Naive thymus-derived CD4-positive, alpha-beta T cell (primary cell): ENCODE results near the gene RSPO3. TPM values are rescaled to one million over a fixed set of nuclear protein-coding genes. Genes with fewer than 3 reads are reported as not detected.
"Not testable (repeated sequence)": the region's sequence is repeated elsewhere in the genome, so short reads cannot be mapped to it uniquely, and the experiment has no call there.

Experiments
- ATAC-seq: fragments of 150-1000 bp; cut with Tn5 transposase; 2 replicates; pipeline ENCODE4 v1.10.0; 2021; ENCODE audit warnings: mild to moderate bottlenecking, moderate library complexity
- CTCF ChIA-PET: fragments of 350-600 bp; sonication (Branson Sonifier 250); formaldehyde crosslinking; loops from one replicate; lab custom pipeline; 2021; ENCODE audit warnings: antibody characterized with exemption; lab: Charles Lee
- POLR2A ChIA-PET: fragments of 350-600 bp; sonication (Branson Sonifier 250); formaldehyde crosslinking; loops from one replicate; lab custom pipeline; 2021; ENCODE audit warnings: antibody characterized with exemption, inconsistent platforms; lab: Charles Lee
- DNase-seq, 9 donors: peaks; one replicate each; pipeline versions ENCODE4 v3.0.0 to v3.0.0-alpha.2; 2020 to 2022; ENCODE audit warnings: mixed read lengths in 1 of 9
- H3K27ac ChIP-seq: one replicate; pipeline ENCODE4 v1.7.0; 2013; ENCODE audit warnings: mild to moderate bottlenecking, low read depth, low read length, moderate library complexity
- H3K27me3 ChIP-seq, 2 donors: one replicate each; pipeline ENCODE4 v1.7.0; 2013; ENCODE audit warnings: low read length in 2 of 2, mild to moderate bottlenecking in 2 of 2, moderate library complexity in 2 of 2; ENCODE audit not compliant: control insufficient read depth in 2 of 2, insufficient read depth in 2 of 2
- H3K36me3 ChIP-seq, 3 experiments: 1 replicate in 2 of 3; 2 replicates in 1 of 3; pipeline ENCODE4 v1.7.0; 2013; ENCODE audit warnings: low read length in 3 of 3, mild to moderate bottlenecking in 3 of 3, moderate library complexity in 1 of 3; ENCODE audit not compliant: insufficient read depth in 3 of 3, control insufficient read depth in 2 of 3
- H3K4me1 ChIP-seq, 2 donors: one replicate each; pipeline ENCODE4 v1.7.0; 2013; ENCODE audit warnings: low read length in 2 of 2, mild to moderate bottlenecking in 2 of 2, moderate library complexity in 1 of 2; ENCODE audit not compliant: control insufficient read depth in 2 of 2, insufficient read depth in 2 of 2
- H3K4me3 ChIP-seq: 2 replicates; pipeline ENCODE4 v1.7.0; 2013; ENCODE audit warnings: mild to moderate bottlenecking, low read length
- H3K9me3 ChIP-seq, 3 experiments: 1 replicate in 2 of 3; 2 replicates in 1 of 3; pipeline ENCODE4 v1.7.0; 2013; ENCODE audit warnings: low read length in 3 of 3; ENCODE audit not compliant: control insufficient read depth in 2 of 3
- H3K27ac Mint-ChIP-seq, 9 donors: one replicate each; pipeline ENCODE4 v1.8.0; 2020 to 2022; ENCODE audit warnings: mixed read lengths in 9 of 9, mild to moderate bottlenecking in 8 of 9, moderate library complexity in 5 of 9, inconsistent platforms in 2 of 9
- H3K27me3 Mint-ChIP-seq, 5 donors: one replicate each; pipeline ENCODE4 v1.8.0; 2021 to 2022; ENCODE audit warnings: mixed read lengths in 5 of 5, mild to moderate bottlenecking in 1 of 5
- H3K36me3 Mint-ChIP-seq, 5 donors: one replicate each; pipeline ENCODE4 v1.8.0; 2020 to 2022; ENCODE audit warnings: mixed read lengths in 5 of 5, mild to moderate bottlenecking in 3 of 5, inconsistent platforms in 1 of 5
- H3K4me1 Mint-ChIP-seq, 7 donors: one replicate each; pipeline ENCODE4 v1.8.0; 2020 to 2022; ENCODE audit warnings: mixed read lengths in 7 of 7, mild to moderate bottlenecking in 3 of 7, inconsistent platforms in 1 of 7
- H3K4me3 Mint-ChIP-seq, 10 donors: one replicate each; pipeline ENCODE4 v1.8.0; 2020 to 2022; ENCODE audit warnings: mild to moderate bottlenecking in 10 of 10, mixed read lengths in 10 of 10, moderate library complexity in 6 of 10, inconsistent platforms in 2 of 10
- H3K9me3 Mint-ChIP-seq, 11 donors: one replicate each; pipeline ENCODE4 v1.8.0; 2020 to 2022; ENCODE audit warnings: mixed read lengths in 11 of 11, mild to moderate bottlenecking in 4 of 11, inconsistent platforms in 1 of 11, moderate library complexity in 1 of 11
- intact Hi-C, 2 donors: fragments of 100-400 bp; cut with micrococcal nuclease; formaldehyde crosslinking; loops; one replicate each; pipeline ENCODE4 v1.15.1; 2023
- polyA plus RNA-seq, 2 donors: library from polyadenylated mRNA; unstranded; fragments of 300-500 nt; fragmentation: Illumina TruSeq; gene quantifications; one replicate each; pipeline ENCODE4 v1.2.3, GENCODE V29; 2021
- total RNA-seq, 6 experiments: library from RNA in 5 of 6; stranded (reverse) in 5 of 6; gene quantifications; 1 replicate in 5 of 6; 2 replicates in 1 of 6; pipeline ENCODE4 v1.2.3 and lab custom pipeline; 2021 to 2026

Gene RSPO3
- total and polyA plus RNA-seq, 7 experiments from 2014 or later, result not detected

- H3K4me3 ChIP-seq, result no peak overlapping the region
- H3K27me3 Mint-ChIP-seq, result peaks cover 0 to 6% (median 4%) of the 10 kb centered on the region in 5 donors
- H3K9me3 ChIP-seq, result no peaks in the 10 kb centered on the region
- no peaks in the 10 kb centered on the region for H3K4me1 Mint-ChIP-seq
- intact Hi-C loops, result no loop called here
- no peak overlapping the region for H3K27ac Mint-ChIP-seq
- H3K4me1 ChIP-seq, result no peaks in the 10 kb centered on the region
- no peak overlapping the region for H3K4me3 Mint-ChIP-seq
- DNase-seq, result no peak
- H3K27me3 ChIP-seq, result no peaks in the 10 kb centered on the region
- no peaks in the 10 kb centered on the region for H3K36me3 Mint-ChIP-seq
- ChIA-PET CTCF (no interaction called here), POLR2A (no interaction called here)
- ATAC-seq, result no peak
- no peak overlapping the region for H3K27ac ChIP-seq
- no peaks in the 10 kb centered on the region for H3K9me3 Mint-ChIP-seq
- no peaks in the 10 kb centered on the region for H3K36me3 ChIP-seq
Observed at GRCh38 chr6:127094791-127095190, 23.7 kb upstream of the RSPO3 start.

- H3K4me1 ChIP-seq, result no peaks in the 10 kb centered on the region
- POLR2A ChIA-PET, result no interaction called here
- CTCF ChIA-PET, result no interaction called here
- Mint-ChIP-seq H3K4me3 (no peak overlapping the region), H3K27ac (no peak overlapping the region), H3K36me3 (no peaks in the 10 kb centered on the region), H3K9me3 (no peaks in the 10 kb centered on the region), H3K4me1 (no peaks in the 10 kb centered on the region), H3K27me3 (peaks cover 0 to 6% (median 3%) of the 10 kb centered on the region in 5 donors)
- no peaks in the 10 kb centered on the region for H3K27me3 ChIP-seq
- H3K27ac ChIP-seq, result no peak overlapping the region
- no peak for DNase-seq
- intact Hi-C loops, result no loop called here
- no peak overlapping the region for H3K4me3 ChIP-seq
- H3K36me3 ChIP-seq, result no peaks in the 10 kb centered on the region
- H3K9me3 ChIP-seq, result no peaks in the 10 kb centered on the region
- ATAC-seq, result no peak
Observed at GRCh38 chr6:127096167-127096566, 22.3 kb upstream of the RSPO3 start.

- H3K9me3 ChIP-seq, H3K36me3 ChIP-seq, H3K36me3 Mint-ChIP-seq, intact Hi-C loops, DNase-seq, H3K4me3 Mint-ChIP-seq, H3K4me1 Mint-ChIP-seq, CTCF ChIA-PET, H3K27me3 Mint-ChIP-seq, H3K4me1 ChIP-seq, H3K27ac ChIP-seq, H3K4me3 ChIP-seq, H3K27ac Mint-ChIP-seq, H3K9me3 Mint-ChIP-seq, ATAC-seq, H3K27me3 ChIP-seq, POLR2A ChIA-PET: not testable (repeated sequence)
Observed at GRCh38 chr6:127097442-127097841, 21.0 kb upstream of the RSPO3 start.

- ChIA-PET POLR2A (no interaction called here), CTCF (no interaction called here)
- Histone ChIP-seq H3K9me3 (no peaks in the 10 kb centered on the region), H3K4me1 (no peaks in the 10 kb centered on the region), H3K4me3 (no peak overlapping the region), H3K27ac (no peak overlapping the region), H3K36me3 (no peaks in the 10 kb centered on the region), H3K27me3 (peaks cover 0 to 3% of the 10 kb centered on the region in 2 donors)
- no peaks in the 10 kb centered on the region for H3K4me1 Mint-ChIP-seq
- H3K4me3 Mint-ChIP-seq, result no peak overlapping the region
- H3K27ac Mint-ChIP-seq, result no peak overlapping the region
- H3K9me3 Mint-ChIP-seq, result no peaks in the 10 kb centered on the region
- intact Hi-C loops, result no loop called here
- H3K27me3 Mint-ChIP-seq, result peaks cover 0 to 11% (median 8%) of the 10 kb centered on the region in 5 donors
- no peaks in the 10 kb centered on the region for H3K36me3 Mint-ChIP-seq
- DNase-seq, result no peak
- no peak for ATAC-seq
Observed at GRCh38 chr6:127100510-127101140, 17.8 kb upstream of the RSPO3 start.

GRCh38 chr6:127102299-127102698, 16.2 kb upstream of the RSPO3 start:
- Mint-ChIP-seq H3K27ac (no peak overlapping the region), H3K36me3 (no peaks in the 10 kb centered on the region), H3K4me1 (no peaks in the 10 kb centered on the region), H3K4me3 (no peak overlapping the region), H3K9me3 (no peaks in the 10 kb centered on the region), H3K27me3 (peaks cover 4 to 20% (median 12%) of the 10 kb centered on the region in 5 donors)
- Histone ChIP-seq H3K27me3 (peaks cover 0 to 3% of the 10 kb centered on the region in 2 donors), H3K36me3 (no peaks in the 10 kb centered on the region), H3K9me3 (no peaks in the 10 kb centered on the region), H3K4me1 (no peaks in the 10 kb centered on the region), H3K27ac (no peak overlapping the region), H3K4me3 (no peak overlapping the region)
- DNase-seq (no peak), ATAC-seq (peak; percentile 87)
- POLR2A ChIA-PET, result no interaction called here
- CTCF ChIA-PET, result interaction anchor here (0.9 kb wide), 1 partner anchor 8 kb away, joined by 5 read pairs; no protein-coding TSS in a partner anchor
- intact Hi-C loops, result no loop called here

- Histone ChIP-seq H3K4me3 (no peak overlapping the region), H3K27ac (no peak overlapping the region), H3K36me3 (no peaks in the 10 kb centered on the region), H3K27me3 (peaks cover 0 to 3% of the 10 kb centered on the region in 2 donors), H3K4me1 (no peaks in the 10 kb centered on the region), H3K9me3 (no peaks in the 10 kb centered on the region)
- DNase-seq, result no peak
- Mint-ChIP-seq H3K27ac (no peak overlapping the region), H3K36me3 (no peaks in the 10 kb centered on the region), H3K4me1 (no peaks in the 10 kb centered on the region), H3K4me3 (no peak overlapping the region), H3K9me3 (no peaks in the 10 kb centered on the region), H3K27me3 (peaks cover 9 to 20% (median 17%) of the 10 kb centered on the region in 5 donors)
- ChIA-PET CTCF (no interaction called here), POLR2A (no interaction called here)
- ATAC-seq, result no peak
- intact Hi-C loops, result no loop called here
Observed at GRCh38 chr6:127102859-127103258, 15.6 kb upstream of the RSPO3 start.

- no peaks in the 10 kb centered on the region for H3K9me3 Mint-ChIP-seq
- Histone ChIP-seq H3K9me3 (no peaks in the 10 kb centered on the region), H3K27me3 (peaks cover 0 to 3% of the 10 kb centered on the region in 2 donors), H3K27ac (no peak overlapping the region), H3K4me1 (no peaks in the 10 kb centered on the region), H3K4me3 (no peak overlapping the region), H3K36me3 (no peaks in the 10 kb centered on the region)
- peaks cover 11 to 22% (median 19%) of the 10 kb centered on the region in 5 donors for H3K27me3 Mint-ChIP-seq
- no peak overlapping the region for H3K4me3 Mint-ChIP-seq
- H3K4me1 Mint-ChIP-seq, result no peaks in the 10 kb centered on the region
- intact Hi-C loops, result no loop called here
- no peaks in the 10 kb centered on the region for H3K36me3 Mint-ChIP-seq
- POLR2A ChIA-PET, result no interaction called here
- H3K27ac Mint-ChIP-seq, result no peak overlapping the region
- CTCF ChIA-PET, result no interaction called here
- DNase-seq (no peak), ATAC-seq (no peak)
Observed at GRCh38 chr6:127103482-127103881, 15.0 kb upstream of the RSPO3 start.
